ENCODE results near the gene FNTB. TPM values are rescaled to one million over a fixed set of nuclear protein-coding genes. Genes with fewer than 3 reads are reported as not detected.

FNTB gene
- polyA plus RNA-seq, 1 experiment = 17.3 TPM

DNA sequence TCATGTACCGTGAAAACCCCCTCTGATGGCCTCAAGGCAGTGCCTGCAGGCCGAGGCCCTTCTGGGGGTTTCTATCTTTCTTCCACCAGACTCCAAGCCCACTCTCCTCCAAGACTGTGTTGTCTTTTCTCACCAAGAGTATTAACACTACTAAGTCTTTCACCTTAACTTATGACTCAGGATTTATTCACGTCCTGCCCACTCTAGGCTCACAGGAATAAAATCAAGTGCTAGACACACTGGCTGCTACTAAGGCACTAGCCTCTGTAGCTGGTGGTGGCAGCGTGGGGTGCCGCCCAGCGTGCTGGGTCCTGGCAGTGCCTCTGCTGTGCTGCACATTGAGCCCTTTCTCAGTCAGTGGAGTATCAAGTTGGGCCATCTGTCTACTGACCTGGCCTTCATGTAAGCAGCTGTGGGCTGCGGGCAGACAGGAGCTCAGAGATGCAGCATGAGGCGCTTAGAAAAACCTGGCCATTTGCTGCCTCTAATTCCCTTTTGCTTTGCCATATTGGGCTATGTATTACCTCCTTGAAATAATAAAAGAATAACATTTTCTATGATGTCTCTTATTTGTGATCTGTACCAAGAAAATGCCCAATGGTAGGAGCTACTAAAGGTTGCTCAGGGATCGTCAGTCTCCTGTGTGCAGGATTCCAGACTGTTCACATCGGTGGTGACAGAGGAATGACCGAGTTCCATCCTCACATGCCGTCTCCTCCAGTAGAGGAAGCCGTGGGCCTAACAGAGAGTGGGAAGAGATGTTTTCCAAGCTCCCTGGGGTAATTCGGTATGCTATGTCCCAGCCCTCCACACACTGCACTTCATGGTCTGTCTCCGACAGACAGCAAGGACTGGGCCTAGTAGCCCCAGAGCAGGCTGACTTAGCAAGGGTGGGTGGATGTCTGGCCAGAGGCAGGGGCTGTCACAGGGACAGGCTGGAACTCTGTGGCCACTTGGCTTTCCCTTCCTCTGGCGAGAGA lies 75.7 kb downstream of the FNTB start:
- H3K9me3 ChIP-seq (ENCODE audit: control insufficient read depth, insufficient read depth, low read length) = no peaks in the 10 kb centered on the region
- ChIA-PET POLR2A (no interaction called here), CTCF (interaction anchor here (1.2 kb wide), 1 partner anchor 17 kb away, joined by 3 read pairs; no protein-coding TSS in a partner anchor)
- TF ChIP-seq, protein P1, sequence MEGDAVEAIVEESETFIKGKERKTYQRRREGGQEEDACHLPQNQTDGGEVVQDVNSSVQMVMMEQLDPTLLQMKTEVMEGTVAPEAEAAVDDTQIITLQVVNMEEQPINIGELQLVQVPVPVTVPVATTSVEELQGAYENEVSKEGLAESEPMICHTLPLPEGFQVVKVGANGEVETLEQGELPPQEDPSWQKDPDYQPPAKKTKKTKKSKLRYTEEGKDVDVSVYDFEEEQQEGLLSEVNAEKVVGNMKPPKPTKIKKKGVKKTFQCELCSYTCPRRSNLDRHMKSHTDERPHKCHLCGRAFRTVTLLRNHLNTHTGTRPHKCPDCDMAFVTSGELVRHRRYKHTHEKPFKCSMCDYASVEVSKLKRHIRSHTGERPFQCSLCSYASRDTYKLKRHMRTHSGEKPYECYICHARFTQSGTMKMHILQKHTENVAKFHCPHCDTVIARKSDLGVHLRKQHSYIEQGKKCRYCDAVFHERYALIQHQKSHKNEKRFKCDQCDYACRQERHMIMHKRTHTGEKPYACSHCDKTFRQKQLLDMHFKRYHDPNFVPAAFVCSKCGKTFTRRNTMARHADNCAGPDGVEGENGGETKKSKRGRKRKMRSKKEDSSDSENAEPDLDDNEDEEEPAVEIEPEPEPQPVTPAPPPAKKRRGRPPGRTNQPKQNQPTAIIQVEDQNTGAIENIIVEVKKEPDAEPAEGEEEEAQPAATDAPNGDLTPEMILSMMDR (IDR thresholded peaks at IDR 0.05; ENCODE audit: low read depth, low read length) = no peak
- no peak overlapping the region for H3K27ac ChIP-seq (ENCODE audit: low read depth, low read length)
- H3K4me3 ChIP-seq (ENCODE audit: low read depth, low read length) = no peak overlapping the region
- DNase-seq (ENCODE audit: low read depth, low spot score) = no peak
- no peaks in the 10 kb centered on the region for H3K27me3 ChIP-seq (ENCODE audit: control insufficient read depth, insufficient read depth, low read length)

DNA sequence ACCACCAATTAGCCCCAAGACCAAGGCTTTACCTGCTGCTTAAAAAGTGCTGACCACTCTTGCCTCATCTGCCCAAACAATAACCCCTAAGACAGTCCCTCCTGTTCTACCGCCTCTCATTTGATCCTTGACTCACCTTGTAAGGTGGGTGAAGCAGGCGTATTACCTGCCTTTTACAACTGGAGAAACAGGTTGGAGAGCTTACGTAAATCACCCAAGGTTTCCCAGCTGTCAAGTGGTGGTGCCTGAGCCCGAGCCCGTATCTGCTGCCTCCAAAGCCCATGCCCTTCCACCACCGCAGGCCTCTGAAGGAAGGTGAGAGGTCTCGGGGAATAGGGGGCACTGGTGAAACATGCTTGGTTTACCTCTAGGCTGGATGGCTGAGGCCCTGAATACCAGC lies 79.0 kb downstream of the FNTB start:
- Histone ChIP-seq H3K27me3 (ENCODE audit: control insufficient read depth, insufficient read depth, low read length) (no peaks in the 10 kb centered on the region), H3K27ac (ENCODE audit: low read depth, low read length) (no peak overlapping the region), H3K9me3 (ENCODE audit: control insufficient read depth, insufficient read depth, low read length) (no peaks in the 10 kb centered on the region), H3K4me3 (ENCODE audit: low read depth, low read length) (no peak overlapping the region)
- ChIA-PET CTCF (interaction anchor here (0.5 kb wide), 1 partner anchor 301 kb away, joined by 3 read pairs; no protein-coding TSS in a partner anchor), POLR2A (no interaction called here)
- TF ChIP-seq, protein P1 (IDR thresholded peaks at IDR 0.05; ENCODE audit: low read depth, low read length) = no peak
- no peak for DNase-seq (ENCODE audit: low read depth, low spot score)

DNA sequence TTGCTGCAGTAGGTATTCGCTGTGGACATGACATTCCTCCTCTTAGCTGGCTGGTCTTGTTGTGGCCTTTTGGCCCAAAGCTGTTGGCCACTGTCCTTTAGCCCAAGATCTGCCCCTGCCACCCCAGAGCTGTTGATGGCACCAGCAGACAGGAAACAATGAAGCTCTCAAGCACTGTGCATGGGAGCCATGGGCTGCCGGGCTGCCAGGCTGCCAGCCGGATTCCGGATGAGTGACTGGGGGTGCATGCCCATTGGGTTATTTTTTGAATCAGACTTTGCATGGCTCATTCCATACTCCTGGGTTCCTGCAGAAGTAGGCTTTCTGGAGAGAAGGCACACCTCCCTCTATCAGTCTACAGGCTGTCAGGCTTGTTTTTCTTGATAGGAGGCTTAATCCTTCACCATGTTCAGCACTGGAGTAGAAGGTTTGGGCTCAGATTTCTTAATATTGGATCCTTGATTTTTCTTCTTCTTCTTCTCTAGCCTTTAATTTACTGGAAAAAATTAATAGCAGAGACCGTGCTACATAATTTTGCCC lies 83.2 kb downstream of the FNTB start:
- Histone ChIP-seq H3K4me3 (ENCODE audit: low read depth, low read length) (no peak overlapping the region), H3K9me3 (ENCODE audit: control insufficient read depth, insufficient read depth, low read length) (no peaks in the 10 kb centered on the region), H3K27me3 (ENCODE audit: control insufficient read depth, insufficient read depth, low read length) (no peaks in the 10 kb centered on the region), H3K27ac (ENCODE audit: low read depth, low read length) (no peak overlapping the region)
- ChIA-PET POLR2A (no interaction called here), CTCF (no interaction called here)
- no peak for DNase-seq (ENCODE audit: low read depth, low spot score)
- TF ChIP-seq, protein P1 (IDR thresholded peaks at IDR 0.05; ENCODE audit: low read depth, low read length) = no peak

DNA sequence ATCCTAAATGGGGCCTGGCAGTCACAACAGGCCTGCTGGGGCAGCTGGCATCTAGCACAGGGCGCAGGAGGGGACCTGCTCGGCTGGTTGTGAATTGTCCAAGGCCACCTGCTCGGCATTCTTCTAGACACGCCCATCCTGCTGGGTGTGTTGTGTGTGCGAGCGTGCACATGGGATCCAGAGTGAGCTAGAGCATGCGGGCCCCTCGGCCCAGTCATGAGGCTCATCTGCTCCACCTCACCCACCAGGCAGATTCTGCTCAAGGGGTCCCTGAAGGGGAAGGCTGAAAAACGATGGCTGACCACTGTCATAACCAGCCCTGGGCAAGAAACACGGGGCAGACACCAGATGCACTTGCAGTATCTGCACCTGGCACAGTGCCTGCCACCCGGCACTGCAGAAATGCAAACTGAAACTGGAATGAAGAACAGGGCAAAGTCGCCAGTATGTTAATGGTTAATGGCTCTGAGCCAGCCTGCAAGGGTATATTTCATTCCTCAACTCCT lies 83.8 kb downstream of the FNTB start:
- TF ChIP-seq, protein P1 (IDR thresholded peaks at IDR 0.05; ENCODE audit: low read depth, low read length) = no peak
- POLR2A ChIA-PET = no interaction called here
- H3K4me3 ChIP-seq (ENCODE audit: low read depth, low read length) = no peak overlapping the region

DNA sequence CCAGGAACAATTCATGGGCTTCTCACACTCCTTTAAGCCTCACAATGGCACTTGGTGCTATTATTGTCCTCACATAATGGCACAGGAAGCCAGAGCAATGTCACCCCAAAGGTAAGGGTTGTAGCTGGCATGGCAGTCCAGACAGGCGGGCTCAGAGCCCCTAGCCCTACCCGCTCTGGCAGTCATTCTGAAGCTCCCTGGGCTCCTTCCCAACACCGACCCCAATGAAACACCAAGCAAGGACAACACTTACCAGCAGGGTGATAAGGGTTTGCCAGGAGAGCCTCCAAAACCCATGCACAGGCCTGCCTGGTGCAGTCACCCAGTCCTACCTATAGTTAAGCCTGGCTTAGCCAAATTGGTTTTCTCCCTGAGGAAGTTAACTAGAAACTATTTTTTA lies 84.8 kb downstream of the FNTB start:
- Histone ChIP-seq H3K9me3 (ENCODE audit: control insufficient read depth, insufficient read depth, low read length) (no peaks in the 10 kb centered on the region), H3K27ac (ENCODE audit: low read depth, low read length) (no peak overlapping the region), H3K4me3 (ENCODE audit: low read depth, low read length) (no peak overlapping the region), H3K27me3 (ENCODE audit: control insufficient read depth, insufficient read depth, low read length) (no peaks in the 10 kb centered on the region)
- POLR2A ChIA-PET = no interaction called here
- DNase-seq (ENCODE audit: low read depth, low spot score) = no peak
- CTCF ChIA-PET = no interaction called here
- TF ChIP-seq, protein P1 (IDR thresholded peaks at IDR 0.05; ENCODE audit: low read depth, low read length) = no peak

More for the DNA sequence above, 83.8 kb downstream of the FNTB start:
- Histone ChIP-seq H3K9me3 (ENCODE audit: control insufficient read depth, insufficient read depth, low read length) (no peaks in the 10 kb centered on the region), H3K27me3 (ENCODE audit: control insufficient read depth, insufficient read depth, low read length) (no peaks in the 10 kb centered on the region), H3K27ac (ENCODE audit: low read depth, low read length) (no peak overlapping the region)
- CTCF ChIA-PET = no interaction called here
- no peak for DNase-seq (ENCODE audit: low read depth, low spot score)
